H9 (cell line): ENCODE results near the gene FBXO30. TPM values are rescaled to one million over a fixed set of nuclear protein-coding genes. Genes with fewer than 3 reads are reported as not detected.

ENCODE experiments used
- DNase-seq: peaks from one replicate; pipeline ENCODE4 v3.0.0-alpha.2; 2017
- H2AFZ ChIP-seq: one replicate; pipeline ENCODE4 v1.6.1; 2013; ENCODE audit warnings: mild to moderate bottlenecking, low read length, control low read depth, moderate library complexity
- H2AK5ac ChIP-seq: 2 replicates; pipeline ENCODE4 v1.6.1; 2013; ENCODE audit warnings: low read length, control low read depth, mixed read lengths; ENCODE audit not compliant: insufficient read length
- H2BK120ac ChIP-seq: one replicate; pipeline ENCODE4 v1.6.1; 2013; ENCODE audit warnings: low read depth, mild to moderate bottlenecking, low read length, control low read depth, inconsistent platforms; ENCODE audit not compliant: poor library complexity, severe bottlenecking
- H2BK12ac ChIP-seq: 2 replicates; pipeline ENCODE4 v1.6.1; 2013; ENCODE audit warnings: low read length, control low read depth, mixed read lengths, low read depth; ENCODE audit not compliant: insufficient read length
- H2BK15ac ChIP-seq: 2 replicates; pipeline ENCODE4 v1.6.1; 2013; ENCODE audit warnings: low read depth, low read length, control low read depth
- H2BK20ac ChIP-seq: one replicate; pipeline ENCODE4 v1.6.1; 2013; ENCODE audit warnings: low read depth, mild to moderate bottlenecking, low read length, control low read depth, inconsistent platforms; ENCODE audit not compliant: poor library complexity, severe bottlenecking
- H2BK5ac ChIP-seq: 2 replicates; pipeline ENCODE4 v1.6.1; 2013; ENCODE audit warnings: low read length, control low read depth, mixed read lengths; ENCODE audit not compliant: insufficient read length
- H3K14ac ChIP-seq: 2 replicates; pipeline ENCODE4 v1.6.1; 2013; ENCODE audit warnings: low read length, control low read depth; ENCODE audit not compliant: insufficient read depth
- H3K18ac ChIP-seq: 2 replicates; pipeline ENCODE4 v1.6.1; 2013; ENCODE audit warnings: low read depth, mild to moderate bottlenecking, mixed read lengths, low read length, control low read depth; ENCODE audit not compliant: insufficient read length
- H3K23ac ChIP-seq: 2 replicates; pipeline ENCODE4 v1.6.1; 2013; ENCODE audit warnings: low read length, control low read depth, mixed read lengths, low read depth; ENCODE audit not compliant: insufficient read length
- H3K23me2 ChIP-seq: 2 replicates; pipeline ENCODE4 v1.6.1; 2013; ENCODE audit warnings: low read depth, mild to moderate bottlenecking, mixed read lengths, low read length, control low read depth; ENCODE audit not compliant: insufficient read length, poor library complexity, severe bottlenecking
- H3K27ac ChIP-seq: 2 replicates; pipeline ENCODE4 v1.5.1; 2013; ENCODE audit warnings: low read length, control low read depth, mixed read lengths, low read depth; ENCODE audit not compliant: insufficient read length
- H3K27me3 ChIP-seq: 2 replicates; pipeline ENCODE4 v1.6.1; 2013; ENCODE audit warnings: low read length, control low read depth, inconsistent platforms; ENCODE audit not compliant: insufficient read depth
- H3K4ac ChIP-seq: 2 replicates; pipeline ENCODE4 v1.6.1; 2013; ENCODE audit warnings: low read depth, mild to moderate bottlenecking, control low read depth, inconsistent platforms, low read length, moderate library complexity
- H3K4me1 ChIP-seq: 2 replicates; pipeline ENCODE4 v1.6.1; 2013; ENCODE audit warnings: low read length, control low read depth, inconsistent platforms; ENCODE audit not compliant: insufficient read depth
- H3K4me2 ChIP-seq: 2 replicates; pipeline ENCODE4 v1.6.1; 2013; ENCODE audit warnings: low read length, control low read depth, mixed read lengths; ENCODE audit not compliant: insufficient read length, insufficient read depth
- H3K56ac ChIP-seq: 2 replicates; pipeline ENCODE4 v1.6.1; 2013; ENCODE audit warnings: low read depth, mild to moderate bottlenecking, mixed read lengths, low read length, control low read depth; ENCODE audit not compliant: insufficient read length
- H3K79me1 ChIP-seq: 2 replicates; pipeline ENCODE4 v1.6.1; 2013; ENCODE audit warnings: low read depth, mild to moderate bottlenecking, moderate library complexity, low read length, control low read depth, inconsistent platforms; ENCODE audit not compliant: insufficient read depth, poor library complexity, severe bottlenecking
- H3K79me2 ChIP-seq: 2 replicates; pipeline ENCODE4 v1.6.1; 2013; ENCODE audit warnings: low read length, control low read depth, inconsistent platforms; ENCODE audit not compliant: insufficient read depth
- H3K9ac ChIP-seq: 2 replicates; pipeline ENCODE4 v1.6.1; 2013; ENCODE audit warnings: low read length, control low read depth, mixed read lengths; ENCODE audit not compliant: insufficient read length; ENCODE audit errors: extremely low read depth
- H3K9me3 ChIP-seq: one replicate; pipeline ENCODE4 v1.6.1; 2013; ENCODE audit warnings: low read depth, low read length, inconsistent platforms; ENCODE audit not compliant: control insufficient read depth
- H3T11ph ChIP-seq: one replicate; pipeline ENCODE4 v1.6.1; 2013; ENCODE audit warnings: mild to moderate bottlenecking, low read length, control low read depth, inconsistent platforms
- H4K20me1 ChIP-seq: one replicate; pipeline ENCODE4 v1.6.1; 2013; ENCODE audit not compliant: control insufficient read depth, insufficient read length, insufficient read depth
- H4K5ac ChIP-seq: 2 replicates; pipeline ENCODE4 v1.6.1; 2013; ENCODE audit warnings: low read depth, mild to moderate bottlenecking, mixed read lengths, low read length, control low read depth; ENCODE audit not compliant: insufficient read length
- H4K8ac ChIP-seq: replicated peaks from 2 replicates; pipeline ENCODE4 v1.6.1; 2013; ENCODE audit warnings: low read length, control low read depth, mixed read lengths, low read depth; ENCODE audit not compliant: insufficient read length
- H4K91ac ChIP-seq: 2 replicates; pipeline ENCODE4 v1.6.1; 2013; ENCODE audit warnings: low read depth, mild to moderate bottlenecking, moderate library complexity, mixed read lengths, low read length, control low read depth; ENCODE audit not compliant: insufficient read length
- H3K27ac Mint-ChIP-seq, 3 experiments: 2 replicates in 2 of 3; 3 replicates in 1 of 3; pipeline ENCODE4 v1.8.0; 2020 to 2021; ENCODE audit warnings: mixed read lengths in 3 of 3, mild to moderate bottlenecking in 1 of 3, moderate library complexity in 1 of 3
- H3K27me3 Mint-ChIP-seq: 2 replicates; pipeline ENCODE4 v1.8.0; 2021; ENCODE audit warnings: low read depth, mild to moderate bottlenecking, moderate library complexity, mixed read lengths
- H3K36me3 Mint-ChIP-seq, 3 experiments: 2 replicates in 2 of 3; 3 replicates in 1 of 3; pipeline ENCODE4 v1.8.0; 2020 to 2021; ENCODE audit warnings: low read depth in 3 of 3, mixed read lengths in 3 of 3; ENCODE audit not compliant: insufficient read depth in 1 of 3
- H3K4me1 Mint-ChIP-seq, 2 experiments: 2 replicates each; pipeline ENCODE4 v1.8.0; 2020; ENCODE audit warnings: mixed read lengths in 2 of 2
- H3K4me3 Mint-ChIP-seq, 2 experiments: 2 replicates in 1 of 2; 3 replicates in 1 of 2; pipeline ENCODE4 v1.8.0; 2020 to 2021; ENCODE audit warnings: mild to moderate bottlenecking in 2 of 2, mixed read lengths in 2 of 2, moderate library complexity in 1 of 2
- H3K9me3 Mint-ChIP-seq, 2 experiments: 2 replicates in 1 of 2; 3 replicates in 1 of 2; pipeline ENCODE4 v1.8.0; 2020; ENCODE audit warnings: mild to moderate bottlenecking in 2 of 2, mixed read lengths in 2 of 2, moderate library complexity in 1 of 2
- CTCF ChIP-seq: fragments of 200-600 bp; sonication (generic); conservative IDR thresholded peaks from 3 replicates; pipeline ENCODE4 v1.8.0; 2021; ENCODE audit warnings: antibody characterized with exemption, mild to moderate bottlenecking
- WGBS: extraction: QIAGEN DNeasy Blood & Tissue Kit; methylation state at CpG from one replicate; pipeline ENCODE4 v1.1.7; 2013; ENCODE audit warnings: missing lambda C conversion rate, low lambda C conversion rate, mixed read lengths; ENCODE audit not compliant: insufficient read length; ENCODE audit errors: extremely low coverage; 5-methylcytosine and 5-hydroxymethylcytosine counted together
- total RNA-seq: library from RNA; stranded (reverse); gene quantifications from 2 replicates; pipeline ENCODE4 v1.2.1, GENCODE V29; 2021

Gene FBXO30
- total RNA-seq, 1 experiment from 2014 or later, result 16.9 TPM

DNA sequence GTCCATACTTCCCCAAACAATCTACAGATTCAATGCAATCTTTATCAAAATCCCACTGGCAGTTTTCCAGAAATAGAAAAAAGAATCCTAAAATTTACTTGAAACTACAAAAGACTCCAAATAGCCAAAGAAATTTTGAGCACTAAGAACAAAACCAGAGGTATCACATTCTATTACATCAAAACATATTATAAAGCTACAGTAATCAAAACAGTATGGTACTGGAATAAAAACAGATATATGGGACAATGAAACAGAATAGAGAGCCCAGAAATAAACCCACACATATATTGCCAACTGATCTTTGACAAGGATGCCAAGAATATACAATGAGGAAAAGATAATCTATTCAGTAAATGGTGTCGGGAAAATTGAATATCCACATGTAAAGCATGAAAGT lies 46.0 kb upstream of the FBXO30 start:
- no peak for TF ChIP-seq CTCF
- Histone ChIP-seq H4K20me1 (no peaks in the 10 kb centered on the region), H3K79me2 (no peaks in the 10 kb centered on the region), H2BK120ac (no peak overlapping the region), H2AK5ac (no peak overlapping the region), H3K4ac (no peak overlapping the region), H3K4me1 (no peaks in the 10 kb centered on the region), H3K27ac (no peak overlapping the region), H3K14ac (no peak overlapping the region), H3K56ac (no peak overlapping the region), H2BK5ac (no peak overlapping the region), H4K91ac (no peak overlapping the region), H3K18ac (no peak overlapping the region), H3K9ac (no peak overlapping the region), H4K8ac (no peak overlapping the region), H3K79me1 (no peaks in the 10 kb centered on the region), H2AFZ (no peak overlapping the region), H3T11ph (no peak overlapping the region), H3K23ac (no peak overlapping the region), H2BK20ac (no peak overlapping the region), H2BK12ac (no peak overlapping the region), H2BK15ac (no peak overlapping the region), H3K27me3 (no peaks in the 10 kb centered on the region), H3K23me2 (no peaks in the 10 kb centered on the region), H3K4me2 (no peak overlapping the region), H4K5ac (no peak overlapping the region), H3K9me3 (no peaks in the 10 kb centered on the region)
- Mint-ChIP-seq H3K4me3 (no peak overlapping the region), H3K27me3 (no peaks in the 10 kb centered on the region), H3K4me1 (no peaks in the 10 kb centered on the region), H3K36me3 (peaks cover 0 to 16% (median 6%) of the 10 kb centered on the region in 3 experiments; a peak in 5 of 7 replicates), H3K9me3 (peaks cover 13 to 17% of the 10 kb centered on the region in 2 experiments), H3K27ac (no peak overlapping the region)
- no CpG with 5 or more reads among the region's 1 CpG for WGBS
- DNase-seq, result no peak
